Skeletal muscle satellite cell (primary cell): ENCODE data around the gene CDC25B.

Experiments
- H3K27me3 ChIP-seq: 2 replicates; pipeline ENCODE4 v1.7.0; 2013; ENCODE audit warnings: low read length; ENCODE audit not compliant: control insufficient read depth, insufficient read depth
- H3K36me3 ChIP-seq: 2 replicates; pipeline ENCODE4 v1.7.0; 2013; ENCODE audit warnings: mild to moderate bottlenecking, control low read depth, low read length; ENCODE audit not compliant: insufficient read depth
- H3K4me1 ChIP-seq: 2 replicates; pipeline ENCODE4 v1.7.0; 2013; ENCODE audit warnings: low read length; ENCODE audit not compliant: control insufficient read depth, insufficient read depth
- H3K4me2 ChIP-seq: 2 replicates; pipeline ENCODE4 v1.7.0; 2013; ENCODE audit warnings: mild to moderate bottlenecking, low read length
- H3K4me3 ChIP-seq: 2 replicates; pipeline ENCODE4 v1.7.0; 2013; ENCODE audit warnings: low read length
- H3K9ac ChIP-seq: 2 replicates; pipeline ENCODE4 v1.7.0; 2013; ENCODE audit warnings: mild to moderate bottlenecking, low read depth, low read length, moderate library complexity
- H3K9me3 ChIP-seq: replicated peaks from 2 replicates; pipeline ENCODE4 v1.7.0; 2013; ENCODE audit warnings: mild to moderate bottlenecking, control low read depth, low read length

CDC25B gene

DNA sequence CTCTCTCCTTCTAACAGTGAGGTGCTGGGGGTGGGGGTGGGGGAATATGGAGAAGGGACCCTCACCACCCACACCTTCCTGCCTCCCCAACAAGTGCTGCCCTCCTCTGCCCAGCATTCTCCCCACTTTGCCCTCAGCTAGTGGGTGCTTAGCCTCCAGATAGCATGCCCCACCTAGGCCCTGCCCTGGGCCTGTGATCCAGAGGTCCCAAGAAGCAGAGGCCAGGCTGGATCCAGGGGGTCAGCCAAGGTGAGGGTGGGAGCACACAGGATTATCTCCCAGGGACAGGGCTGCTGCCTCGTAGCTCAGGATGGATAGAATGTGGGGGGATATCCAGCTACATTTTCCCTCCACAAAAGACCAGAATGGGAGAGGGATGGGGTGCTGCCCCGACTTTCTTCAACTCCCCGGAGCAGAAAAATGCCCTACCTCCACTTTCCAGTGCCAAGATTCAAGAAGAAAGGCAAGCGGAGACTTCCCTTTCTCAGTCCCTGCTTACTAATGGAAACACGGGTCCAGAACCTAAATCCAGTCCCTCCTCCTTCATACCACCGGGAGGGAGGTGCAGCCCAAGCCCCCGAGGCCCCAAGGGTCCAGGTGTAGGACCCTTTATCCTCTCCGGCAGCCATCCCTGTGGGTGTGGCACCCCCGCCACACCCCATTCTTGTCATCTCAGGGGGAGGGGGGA lies 29.5 kb upstream of the CDC25B start:
- no peaks in the 10 kb centered on the region for H3K9me3 ChIP-seq
- no peaks in the 10 kb centered on the region for H3K36me3 ChIP-seq
- peak overlapping the region; percentile 87 for H3K4me3 ChIP-seq
- H3K9ac ChIP-seq: peak overlapping the region; percentile 80
- H3K4me1 ChIP-seq: peaks cover 26% of the 10 kb centered on the region
- H3K27me3 ChIP-seq: no peaks in the 10 kb centered on the region
- peak overlapping the region; percentile 96 for H3K4me2 ChIP-seq

DNA sequence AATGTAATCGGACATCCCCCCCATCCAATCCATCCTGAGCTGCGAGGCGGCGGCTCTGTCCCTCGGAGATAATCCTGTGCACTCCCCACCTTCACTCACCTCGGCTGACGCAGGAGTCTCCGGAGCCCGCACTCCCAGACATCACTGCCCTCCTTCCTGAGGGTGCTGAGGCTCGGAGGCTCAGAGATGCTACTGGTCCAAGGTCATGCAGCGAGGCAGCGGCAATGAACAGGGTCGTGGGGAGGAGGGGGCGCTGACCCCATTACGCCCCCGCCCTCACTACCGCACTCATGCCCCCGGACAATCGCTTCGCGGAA lies 29.0 kb upstream of the CDC25B start:
- no peaks in the 10 kb centered on the region for H3K27me3 ChIP-seq
- peak overlapping the region; percentile 80 for H3K9ac ChIP-seq
- no peaks in the 10 kb centered on the region for H3K36me3 ChIP-seq
- H3K4me2 ChIP-seq: peak overlapping the region; percentile 96
- peak overlapping the region; percentile 87 for H3K4me3 ChIP-seq
- no peaks in the 10 kb centered on the region for H3K9me3 ChIP-seq
- peaks cover 26% of the 10 kb centered on the region for H3K4me1 ChIP-seq

DNA sequence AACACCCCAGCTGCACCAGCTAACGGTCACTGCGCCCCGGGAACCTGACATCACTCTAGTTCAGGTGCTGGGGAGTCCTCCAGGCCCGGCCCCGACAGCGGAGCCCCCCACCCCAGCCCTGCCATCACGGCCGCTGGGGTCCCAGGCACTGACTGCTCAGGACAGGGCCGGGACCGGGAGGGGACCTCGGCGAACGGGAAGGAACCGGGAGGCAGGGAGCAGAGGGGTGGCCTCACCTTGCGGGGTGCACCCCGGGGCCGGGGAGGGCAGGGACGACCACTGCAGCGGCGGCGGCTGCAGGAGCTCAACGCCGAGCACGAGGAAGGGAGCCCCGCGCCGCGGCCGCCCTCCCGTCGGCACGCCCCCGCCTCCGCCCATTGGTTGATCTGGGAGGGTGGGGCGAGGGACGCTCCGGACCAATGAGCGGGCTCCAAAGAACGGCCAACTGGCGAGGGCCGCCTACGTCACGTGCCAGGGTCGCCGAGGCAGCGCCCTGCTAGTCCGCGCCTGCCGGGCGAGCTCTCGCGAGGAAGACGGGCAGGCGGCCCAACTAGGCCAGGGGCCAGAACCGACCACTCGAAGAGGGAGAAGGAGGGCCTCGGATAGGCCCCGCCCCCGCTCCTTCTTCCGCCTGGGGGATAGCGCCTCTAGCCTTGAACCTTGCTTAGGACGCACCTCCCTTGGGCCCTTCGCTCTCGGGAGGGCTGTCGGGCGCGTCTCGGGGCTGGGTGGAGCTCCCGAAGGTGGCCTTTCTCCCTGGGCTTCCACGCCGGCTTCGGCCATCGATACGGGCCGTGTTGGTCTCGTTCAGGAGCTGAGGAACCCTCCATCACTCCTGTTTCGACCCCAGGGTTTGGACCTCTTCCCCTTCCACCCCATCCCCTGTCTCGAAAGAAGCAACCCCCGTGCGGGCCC lies 28.4 kb upstream of the CDC25B start, which contains the start of gene ADISSP:
TSS of gene ADISSP (minus strand) at position 327 of the 915 bp plus-strand sequence. CDS start 7,653 bp downstream, outside the sequence.
- Histone ChIP-seq H3K9ac (peak within 1 kb of the TSS; percentile 94), H3K36me3 (no peaks in the 10 kb centered on the region), H3K4me2 (peak within 1 kb of the TSS; percentile 96), H3K4me3 (peak within 1 kb of the TSS; percentile 87), H3K27me3 (no peaks in the 10 kb centered on the region), H3K9me3 (no peaks in the 10 kb centered on the region), H3K4me1 (peaks cover 26% of the 10 kb centered on the region)

DNA sequence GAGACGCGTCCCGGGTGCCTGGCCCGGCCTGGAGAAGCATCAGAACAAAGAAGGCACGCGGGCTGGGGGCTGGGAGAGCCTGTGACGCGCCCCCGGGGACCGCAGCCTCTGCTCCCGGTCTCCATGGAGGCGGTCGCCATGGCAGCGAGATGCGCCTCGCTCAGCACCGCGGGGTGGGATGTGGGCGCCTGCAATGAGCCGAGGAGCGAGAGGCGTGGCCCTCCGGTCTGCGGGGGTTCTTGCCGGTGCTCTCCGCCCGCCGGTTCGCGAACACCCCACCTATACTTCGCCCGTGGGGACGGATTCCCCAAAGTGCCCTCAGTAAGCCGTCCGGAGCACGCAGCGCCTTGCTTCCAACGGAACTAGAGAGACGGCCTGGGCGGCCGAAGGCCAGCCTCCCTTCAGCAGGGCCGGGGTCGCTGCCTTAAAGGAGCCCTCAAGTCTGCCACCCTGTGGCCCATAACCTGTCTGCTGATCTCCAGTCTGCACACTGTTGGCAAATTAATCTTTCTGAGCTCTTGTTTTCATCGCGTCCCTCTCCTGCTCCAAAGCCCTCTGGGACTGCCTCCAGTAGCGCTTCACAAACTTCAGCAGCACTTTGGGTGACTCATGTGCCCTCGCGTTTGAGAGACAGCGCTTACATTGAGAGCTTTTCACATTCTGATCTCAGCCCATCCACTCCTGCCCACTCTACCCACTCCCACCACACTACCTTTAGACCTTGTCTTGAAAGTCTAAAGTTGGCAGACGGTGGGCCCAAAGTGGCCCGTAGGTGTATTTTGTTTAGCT lies 27.6 kb upstream of the CDC25B start:
- peak overlapping the region; percentile 94 for H3K9ac ChIP-seq
- H3K9me3 ChIP-seq: no peaks in the 10 kb centered on the region
- peaks cover 26% of the 10 kb centered on the region for H3K4me1 ChIP-seq
- peak overlapping the region; percentile 96 for H3K4me2 ChIP-seq
- H3K36me3 ChIP-seq: no peaks in the 10 kb centered on the region
- H3K4me3 ChIP-seq: peak overlapping the region; percentile 87
- no peaks in the 10 kb centered on the region for H3K27me3 ChIP-seq

DNA sequence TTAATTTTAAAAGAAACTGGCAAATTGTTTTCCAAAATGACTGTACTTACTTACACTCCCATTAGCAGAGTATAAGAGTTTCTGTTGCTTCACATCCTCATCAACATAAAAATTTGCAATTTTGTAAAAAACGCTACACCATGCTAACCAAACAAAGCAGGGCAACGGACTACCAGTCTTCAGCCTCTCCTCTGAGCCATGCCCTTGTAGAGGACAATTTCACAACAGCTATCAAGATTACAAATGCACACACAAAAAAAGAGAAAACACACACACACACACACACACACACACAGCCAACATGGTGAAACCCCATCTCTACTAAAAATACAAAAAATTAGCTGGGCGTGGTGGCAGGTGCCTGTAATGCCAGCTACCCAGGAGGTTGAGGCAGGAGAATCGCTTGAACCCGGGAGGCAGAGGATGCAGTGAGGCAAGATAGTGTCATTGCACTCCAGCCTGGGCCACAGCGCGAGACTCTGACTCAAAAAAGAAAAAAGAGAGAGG lies 24.5 kb upstream of the CDC25B start:
- no peak overlapping the region for H3K4me2 ChIP-seq
- peaks cover 20% of the 10 kb centered on the region for H3K4me1 ChIP-seq
- H3K4me3 ChIP-seq: no peak overlapping the region
- no peaks in the 10 kb centered on the region for H3K9me3 ChIP-seq
- H3K36me3 ChIP-seq: no peaks in the 10 kb centered on the region
- H3K9ac ChIP-seq: no peak overlapping the region
- no peaks in the 10 kb centered on the region for H3K27me3 ChIP-seq

DNA sequence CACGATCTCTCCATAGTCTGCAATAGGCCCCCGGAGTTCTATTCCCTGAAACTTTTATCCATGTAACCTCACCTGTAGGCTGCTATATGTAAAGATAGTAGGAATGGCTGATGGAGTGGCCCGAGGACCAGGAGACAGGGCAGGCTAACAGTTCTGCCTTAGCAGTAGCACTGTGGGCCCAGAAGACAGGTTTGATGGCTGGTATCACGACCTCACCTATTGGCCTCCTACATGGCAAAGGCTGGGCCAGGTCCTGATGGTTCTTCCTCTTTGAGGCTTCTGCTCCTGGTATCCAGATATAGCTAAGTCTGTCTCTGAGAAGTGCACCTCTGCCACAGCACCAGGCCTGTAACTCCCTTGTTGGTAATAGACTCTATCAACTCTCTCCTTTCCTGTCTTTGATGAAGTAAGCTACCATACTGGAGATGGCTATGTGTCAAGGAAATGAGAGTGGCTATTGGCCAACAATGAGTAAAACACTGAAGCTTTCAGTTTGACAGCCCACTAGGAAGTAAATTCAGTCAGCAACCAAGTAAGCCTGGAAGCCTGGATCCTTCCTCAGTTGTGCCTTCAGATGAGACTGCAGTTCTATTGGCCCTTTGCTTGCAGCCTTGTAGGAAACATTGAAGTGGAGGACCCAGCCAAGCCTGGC lies 20.5 kb upstream of the CDC25B start:
- Histone ChIP-seq H3K9me3 (no peaks in the 10 kb centered on the region), H3K27me3 (no peaks in the 10 kb centered on the region), H3K9ac (no peak overlapping the region), H3K36me3 (no peaks in the 10 kb centered on the region), H3K4me1 (peaks cover 12% of the 10 kb centered on the region), H3K4me3 (no peak overlapping the region), H3K4me2 (no peak overlapping the region)

DNA sequence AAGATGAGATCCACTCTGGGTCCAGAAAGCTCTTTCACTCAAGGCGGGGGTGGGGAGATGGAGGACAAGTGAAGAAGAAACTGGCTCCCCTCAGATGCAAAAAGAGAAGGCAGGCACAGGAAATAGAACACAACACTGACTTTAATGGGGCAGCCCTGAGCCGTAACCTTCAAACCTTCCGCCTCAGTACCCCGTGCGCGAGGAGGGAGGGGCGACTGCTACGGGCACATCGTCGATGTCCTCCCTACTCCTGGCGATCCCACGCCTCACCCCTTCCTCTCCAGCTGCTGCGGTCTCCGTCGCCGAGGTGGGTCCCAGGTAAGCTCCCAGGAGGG lies 18.8 kb upstream of the CDC25B start:
- Histone ChIP-seq H3K4me2 (peak overlapping the region; percentile 99), H3K36me3 (no peaks in the 10 kb centered on the region), H3K4me1 (peaks cover 17% of the 10 kb centered on the region), H3K27me3 (no peaks in the 10 kb centered on the region), H3K9ac (peak overlapping the region; percentile 72), H3K4me3 (peak overlapping the region; percentile 80), H3K9me3 (no peaks in the 10 kb centered on the region)

DNA sequence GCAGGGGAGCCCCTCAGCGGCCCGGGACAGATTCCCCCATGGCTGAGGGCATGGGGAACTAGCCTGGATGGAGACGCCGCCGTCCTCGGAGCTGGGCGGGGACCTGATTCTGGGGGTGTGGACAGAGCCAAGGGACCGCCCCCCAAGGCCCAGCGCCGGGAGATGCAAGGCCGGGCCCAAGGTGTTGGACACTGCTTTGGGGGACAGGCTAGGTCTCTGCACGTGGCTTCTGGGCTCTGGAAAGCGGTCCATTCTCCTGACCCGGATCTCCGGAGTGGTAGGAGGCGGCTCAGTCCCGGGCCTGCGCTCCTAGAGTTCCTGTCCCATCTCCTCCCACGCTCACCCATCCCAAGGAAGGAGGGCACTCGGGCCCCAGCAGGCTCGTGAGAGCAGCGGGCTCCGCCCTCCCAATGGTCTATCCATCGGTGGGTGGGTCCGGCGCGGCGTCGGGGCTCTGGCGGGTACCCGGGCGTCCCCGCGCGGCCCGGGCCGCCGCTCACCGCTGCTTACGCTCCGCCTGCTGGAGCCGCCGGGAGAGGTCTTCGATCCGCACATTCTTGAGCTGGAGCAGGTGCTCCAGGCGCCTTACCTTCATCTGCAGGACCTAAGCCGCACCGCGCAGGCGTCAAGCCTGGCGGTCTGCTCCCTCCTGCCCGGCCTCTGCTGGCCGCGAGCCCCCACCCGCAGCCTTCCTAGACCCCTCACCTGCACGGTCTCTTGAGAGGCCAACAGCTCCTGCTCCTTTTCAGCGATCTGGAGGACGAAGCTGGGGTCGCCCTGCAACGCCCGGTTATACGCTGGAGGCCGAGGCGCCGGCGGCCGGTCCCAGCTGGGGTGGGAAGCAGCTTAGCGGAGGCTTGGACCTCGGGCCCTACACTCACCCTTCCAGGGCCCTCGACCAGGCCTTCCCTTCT lies 18.1 kb upstream of the CDC25B start:
- Histone ChIP-seq H3K4me3 (peak overlapping the region; percentile 80), H3K9me3 (no peaks in the 10 kb centered on the region), H3K4me1 (peaks cover 17% of the 10 kb centered on the region), H3K36me3 (no peaks in the 10 kb centered on the region), H3K4me2 (peak overlapping the region; percentile 99), H3K9ac (peak overlapping the region; percentile 72), H3K27me3 (no peaks in the 10 kb centered on the region)

DNA sequence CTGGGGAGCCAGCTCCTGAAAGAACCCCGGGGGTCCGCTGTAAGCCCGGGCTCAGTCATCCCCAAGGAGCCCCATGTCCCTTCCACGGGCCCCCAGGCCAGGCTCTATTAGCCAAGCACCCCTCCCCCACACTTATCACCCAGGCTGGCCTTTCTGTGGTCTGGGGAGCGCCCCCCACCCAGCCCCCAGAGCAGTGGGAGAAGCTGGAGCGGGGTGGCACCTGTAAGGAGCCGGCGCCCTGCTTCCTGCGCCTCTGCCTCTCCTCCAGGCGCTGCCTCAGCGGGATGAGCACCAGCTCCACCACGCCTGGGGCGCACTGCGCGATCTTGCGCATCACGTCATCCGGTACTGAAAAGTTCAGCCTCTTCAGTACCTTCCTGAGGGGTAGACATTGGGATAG lies 17.1 kb upstream of the CDC25B start:
- Histone ChIP-seq H3K27me3 (no peaks in the 10 kb centered on the region), H3K9me3 (no peaks in the 10 kb centered on the region), H3K9ac (no peak overlapping the region), H3K4me1 (peaks cover 24% of the 10 kb centered on the region), H3K4me2 (no peak overlapping the region), H3K36me3 (peaks cover 6% of the 10 kb centered on the region), H3K4me3 (no peak overlapping the region)

DNA sequence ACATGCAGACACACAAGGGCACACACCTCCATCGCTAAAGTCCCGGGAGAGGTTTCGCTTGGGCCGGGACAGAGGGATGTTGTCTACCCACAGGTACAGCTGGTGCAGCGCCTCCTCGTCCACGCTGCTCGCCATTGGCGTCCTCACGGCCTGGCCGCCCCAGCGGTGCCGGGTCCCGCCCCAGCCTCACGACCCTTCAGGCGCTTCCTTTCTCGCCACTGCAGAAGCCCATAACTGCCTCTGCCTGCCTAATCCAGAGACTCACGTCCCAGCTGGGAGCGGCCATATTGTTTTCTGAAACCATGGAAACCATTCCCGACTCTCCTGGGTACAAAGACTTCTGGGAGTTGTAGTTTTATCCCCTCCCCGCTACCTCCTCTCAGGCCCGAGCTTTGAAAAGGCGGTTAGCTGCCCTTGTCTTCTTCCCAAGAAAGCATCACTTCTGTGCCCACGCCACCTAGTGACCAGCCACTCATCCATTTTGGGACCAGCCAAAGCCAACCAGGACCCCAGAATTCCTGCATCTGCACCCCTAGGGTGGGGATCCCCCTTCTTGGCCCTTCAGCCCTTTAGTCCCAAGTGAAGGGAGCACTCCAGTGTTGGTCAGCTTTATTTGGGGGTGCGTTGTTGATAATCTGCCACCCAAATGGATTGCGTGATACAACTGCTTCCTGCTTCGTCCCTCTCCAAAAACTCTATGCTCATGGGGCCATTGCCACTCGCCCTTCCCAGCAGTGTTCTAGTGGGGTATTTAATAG lies 14.8 kb upstream of the CDC25B start, which contains the start of gene SPEF1:
TSS of gene SPEF1 (minus strand) at position 296 of the 758 bp plus-strand sequence. CDS start at position 135, 161 bp downstream.
- Histone ChIP-seq H3K36me3 (peaks cover 20% of the 10 kb centered on the region), H3K4me3 (peak within 1 kb of the TSS; percentile 69), H3K4me2 (peak within 1 kb of the TSS; percentile 91), H3K27me3 (no peaks in the 10 kb centered on the region), H3K9me3 (no peaks in the 10 kb centered on the region), H3K4me1 (peaks cover 46% of the 10 kb centered on the region), H3K9ac (peak within 1 kb of the TSS; percentile 32)
